Skeletal muscle tissue (tissue), 4 donors: ENCODE results near the gene LAMB4. TPM values are rescaled to one million over a fixed set of nuclear protein-coding genes. Genes with fewer than 3 reads are reported as not detected.

ENCODE experiments used
- H3K27ac ChIP-seq: one replicate; pipeline ENCODE4 v1.7.0; 2013; ENCODE audit warnings: mild to moderate bottlenecking, low read depth, low read length, inconsistent platforms
- H3K27me3 ChIP-seq, 3 donors: one replicate each; pipeline ENCODE4 v1.7.0; 2013; ENCODE audit warnings: low read length in 3 of 3; ENCODE audit not compliant: control insufficient read depth in 3 of 3, insufficient read depth in 3 of 3
- H3K36me3 ChIP-seq, 3 donors: one replicate each; pipeline ENCODE4 v1.7.0; 2013; ENCODE audit warnings: low read length in 3 of 3; ENCODE audit not compliant: control insufficient read depth in 3 of 3, insufficient read depth in 3 of 3
- H3K4me1 ChIP-seq, 3 donors: one replicate each; pipeline ENCODE4 v1.7.0; 2013; ENCODE audit warnings: low read length in 3 of 3, mild to moderate bottlenecking in 3 of 3; ENCODE audit not compliant: control insufficient read depth in 3 of 3, insufficient read depth in 3 of 3
- H3K4me3 ChIP-seq, 3 donors: one replicate each; pipeline ENCODE4 v1.7.0; 2013; ENCODE audit warnings: low read length in 3 of 3
- H3K9ac ChIP-seq, 3 donors: one replicate each; pipeline ENCODE4 v1.7.0; 2013; ENCODE audit warnings: low read length in 3 of 3, mild to moderate bottlenecking in 3 of 3, moderate library complexity in 2 of 3, low read depth in 1 of 3
- H3K9me3 ChIP-seq, 3 donors: one replicate each; pipeline ENCODE4 v1.7.0; 2013; ENCODE audit warnings: low read length in 3 of 3; ENCODE audit not compliant: control insufficient read depth in 3 of 3
- total RNA-seq: library from RNA; depleted of rRNA; stranded (reverse); fragments of >200 nt; gene quantifications from one replicate; pipeline ENCODE4 v1.2.3, GENCODE V29; 2014
- donor health status: Osteomylitis.

The LAMB4 gene
- total RNA-seq, 1 donor from 2014 or later: under 0.01 TPM

- no peaks in the 10 kb centered on the region for H3K4me1 ChIP-seq
- peaks cover 0 to 3% (median 0%) of the 10 kb centered on the region in 3 donors for H3K27me3 ChIP-seq
These were observed 14.8 kb upstream of the LAMB4 start for GRCh38 chr7:108144931-108145330.

GRCh38 chr7:108143658-108144420 is 13.7 kb upstream of the LAMB4 start:
- Histone ChIP-seq H3K27me3 (peaks cover 0 to 3% (median 0%) of the 10 kb centered on the region in 3 donors), H3K36me3 (no peaks in the 10 kb centered on the region), H3K4me3 (no peak overlapping the region), H3K4me1 (no peaks in the 10 kb centered on the region), H3K9me3 (no peaks in the 10 kb centered on the region), H3K9ac (no peak overlapping the region), H3K27ac (no peak overlapping the region)

More at GRCh38 chr7:108144931-108145330, 14.8 kb upstream of the LAMB4 start:
- no peaks in the 10 kb centered on the region for H3K36me3 ChIP-seq
- H3K4me3 ChIP-seq: no peak overlapping the region
- no peaks in the 10 kb centered on the region for H3K9me3 ChIP-seq
- H3K9ac ChIP-seq: no peak overlapping the region
- no peak overlapping the region for H3K27ac ChIP-seq

GRCh38 chr7:108142675-108143259 is 12.6 kb upstream of the LAMB4 start:
- Histone ChIP-seq H3K4me1 (no peaks in the 10 kb centered on the region), H3K27ac (no peak overlapping the region), H3K4me3 (no peak overlapping the region), H3K9ac (no peak overlapping the region), H3K9me3 (no peaks in the 10 kb centered on the region), H3K36me3 (no peaks in the 10 kb centered on the region), H3K27me3 (peaks cover 0 to 3% (median 0%) of the 10 kb centered on the region in 3 donors)

- Histone ChIP-seq H3K9ac (no peak overlapping the region), H3K36me3 (no peaks in the 10 kb centered on the region), H3K4me3 (no peak overlapping the region), H3K27me3 (peaks cover 0 to 3% (median 0%) of the 10 kb centered on the region in 3 donors), H3K4me1 (no peaks in the 10 kb centered on the region), H3K9me3 (no peaks in the 10 kb centered on the region), H3K27ac (no peak overlapping the region)
These were observed 12.0 kb upstream of the LAMB4 start for GRCh38 chr7:108142180-108142579.

- Histone ChIP-seq H3K9ac (no peak overlapping the region), H3K27me3 (no peaks in the 10 kb centered on the region), H3K36me3 (no peaks in the 10 kb centered on the region), H3K9me3 (no peaks in the 10 kb centered on the region), H3K4me1 (no peaks in the 10 kb centered on the region), H3K27ac (no peak overlapping the region), H3K4me3 (no peak overlapping the region)
These were observed 10.5 kb upstream of the LAMB4 start for GRCh38 chr7:108140671-108141070.

- Histone ChIP-seq H3K36me3 (no peaks in the 10 kb centered on the region), H3K4me3 (no peak overlapping the region), H3K9me3 (no peaks in the 10 kb centered on the region), H3K9ac (no peak overlapping the region), H3K27ac (no peak overlapping the region), H3K4me1 (no peaks in the 10 kb centered on the region), H3K27me3 (no peaks in the 10 kb centered on the region)
These were observed 8.8 kb upstream of the LAMB4 start for GRCh38 chr7:108138911-108139310.

- no peaks in the 10 kb centered on the region for H3K9me3 ChIP-seq
- H3K36me3 ChIP-seq: no peaks in the 10 kb centered on the region
- no peak overlapping the region for H3K27ac ChIP-seq
- no peaks in the 10 kb centered on the region for H3K4me1 ChIP-seq
- no peaks in the 10 kb centered on the region for H3K27me3 ChIP-seq
- H3K4me3 ChIP-seq: no peak overlapping the region
- H3K9ac ChIP-seq: no peak overlapping the region
These were observed 7.8 kb upstream of the LAMB4 start for GRCh38 chr7:108137993-108138392.

GRCh38 chr7:108137040-108137439 is 6.9 kb upstream of the LAMB4 start:
- Histone ChIP-seq H3K4me1 (no peaks in the 10 kb centered on the region), H3K27me3 (no peaks in the 10 kb centered on the region), H3K27ac (no peak overlapping the region)

GRCh38 chr7:108136191-108136688 is 6.1 kb upstream of the LAMB4 start:
- no peaks in the 10 kb centered on the region for H3K9me3 ChIP-seq
- no peak overlapping the region for H3K4me3 ChIP-seq
- no peaks in the 10 kb centered on the region for H3K36me3 ChIP-seq
- H3K27ac ChIP-seq: no peak overlapping the region
- no peaks in the 10 kb centered on the region for H3K27me3 ChIP-seq
- no peaks in the 10 kb centered on the region for H3K4me1 ChIP-seq
- H3K9ac ChIP-seq: no peak overlapping the region

More at GRCh38 chr7:108137040-108137439, 6.9 kb upstream of the LAMB4 start:
- Histone ChIP-seq H3K36me3 (no peaks in the 10 kb centered on the region), H3K4me3 (no peak overlapping the region), H3K9me3 (no peaks in the 10 kb centered on the region), H3K9ac (no peak overlapping the region)

GRCh38 chr7:108135446-108136190 is 5.5 kb upstream of the LAMB4 start:
- Histone ChIP-seq H3K9me3 (no peaks in the 10 kb centered on the region), H3K27me3 (no peaks in the 10 kb centered on the region), H3K9ac (no peak overlapping the region), H3K27ac (no peak overlapping the region), H3K36me3 (no peaks in the 10 kb centered on the region), H3K4me1 (no peaks in the 10 kb centered on the region), H3K4me3 (no peak overlapping the region)
